ENCODE measurements around the gene ERVFRD-1.

GRCh38 chr6:11067348-11067747 is 44.2 kb downstream of the ERVFRD-1 start:
- no peak for TF ChIP-seq CTCF (IDR thresholded peaks at IDR 0.05)
- no peak for TF ChIP-seq EP300 (IDR thresholded peaks at IDR 0.05)
- no peak for TF ChIP-seq POLR2A (IDR thresholded peaks at IDR 0.05)
- no peak for TF ChIP-seq POLR2AphosphoS5 (IDR thresholded peaks at IDR 0.05)
